Measurements from ENCODE around the gene RAB42.

Gene RAB42

DNA sequence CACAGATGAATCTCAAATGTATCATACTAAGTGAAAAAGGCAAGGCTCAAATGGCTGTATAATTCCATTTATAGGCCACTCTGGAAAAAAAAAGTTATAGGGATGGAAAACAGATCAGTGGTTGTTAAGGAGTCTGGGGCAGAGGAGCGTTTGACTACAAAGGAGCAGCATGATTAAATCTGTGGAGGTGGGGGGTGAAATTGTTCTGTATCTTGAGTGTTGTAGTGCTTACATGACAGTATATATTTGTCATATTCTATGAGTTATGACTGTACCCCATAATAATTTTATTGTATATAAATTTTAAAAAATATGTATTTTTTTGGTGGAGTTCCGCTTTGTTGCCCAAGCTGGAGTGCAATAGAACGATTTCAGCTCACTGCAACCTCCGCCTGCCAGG lies 40.5 kb downstream of the RAB42 start:
- in situ Hi-C loops (cut with HindIII; ENCODE audit: low sequenced_read_pairs): no loop called here
- H3K4me3 ChIP-seq (ENCODE audit: low read depth, low read length): no peak overlapping the region
- TF ChIP-seq, protein P1, sequence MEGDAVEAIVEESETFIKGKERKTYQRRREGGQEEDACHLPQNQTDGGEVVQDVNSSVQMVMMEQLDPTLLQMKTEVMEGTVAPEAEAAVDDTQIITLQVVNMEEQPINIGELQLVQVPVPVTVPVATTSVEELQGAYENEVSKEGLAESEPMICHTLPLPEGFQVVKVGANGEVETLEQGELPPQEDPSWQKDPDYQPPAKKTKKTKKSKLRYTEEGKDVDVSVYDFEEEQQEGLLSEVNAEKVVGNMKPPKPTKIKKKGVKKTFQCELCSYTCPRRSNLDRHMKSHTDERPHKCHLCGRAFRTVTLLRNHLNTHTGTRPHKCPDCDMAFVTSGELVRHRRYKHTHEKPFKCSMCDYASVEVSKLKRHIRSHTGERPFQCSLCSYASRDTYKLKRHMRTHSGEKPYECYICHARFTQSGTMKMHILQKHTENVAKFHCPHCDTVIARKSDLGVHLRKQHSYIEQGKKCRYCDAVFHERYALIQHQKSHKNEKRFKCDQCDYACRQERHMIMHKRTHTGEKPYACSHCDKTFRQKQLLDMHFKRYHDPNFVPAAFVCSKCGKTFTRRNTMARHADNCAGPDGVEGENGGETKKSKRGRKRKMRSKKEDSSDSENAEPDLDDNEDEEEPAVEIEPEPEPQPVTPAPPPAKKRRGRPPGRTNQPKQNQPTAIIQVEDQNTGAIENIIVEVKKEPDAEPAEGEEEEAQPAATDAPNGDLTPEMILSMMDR (IDR thresholded peaks at IDR 0.05; ENCODE audit: low read depth, low read length): no peak
- no peak for DNase-seq (ENCODE audit: low read depth, low spot score)

DNA sequence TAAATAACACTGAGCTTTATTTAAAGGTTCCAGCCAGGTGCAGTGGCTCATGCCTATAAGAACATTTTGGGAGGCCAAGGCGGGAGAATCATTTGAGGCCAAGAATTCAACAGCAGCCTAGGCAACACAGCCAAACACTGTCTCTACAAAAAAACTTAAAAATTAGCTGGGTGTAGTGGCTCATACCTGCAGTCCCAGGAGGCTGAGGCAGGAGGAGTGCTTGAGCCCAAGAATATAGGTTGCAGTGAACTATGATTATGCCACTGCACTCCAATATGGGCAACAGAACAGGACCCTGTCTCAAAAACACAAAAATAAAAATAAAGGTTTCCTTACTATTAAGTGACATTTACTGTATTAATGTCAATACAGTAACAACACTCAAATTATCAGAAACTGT lies 48.7 kb downstream of the RAB42 start:
- in situ Hi-C loops (cut with HindIII; ENCODE audit: low sequenced_read_pairs): no loop called here
- no peak overlapping the region for H3K4me3 ChIP-seq (ENCODE audit: low read depth, low read length)
- TF ChIP-seq, protein P1 (IDR thresholded peaks at IDR 0.05; ENCODE audit: low read depth, low read length): peak; percentile 50
- peak; percentile 10 for DNase-seq (ENCODE audit: low read depth, low spot score)

DNA sequence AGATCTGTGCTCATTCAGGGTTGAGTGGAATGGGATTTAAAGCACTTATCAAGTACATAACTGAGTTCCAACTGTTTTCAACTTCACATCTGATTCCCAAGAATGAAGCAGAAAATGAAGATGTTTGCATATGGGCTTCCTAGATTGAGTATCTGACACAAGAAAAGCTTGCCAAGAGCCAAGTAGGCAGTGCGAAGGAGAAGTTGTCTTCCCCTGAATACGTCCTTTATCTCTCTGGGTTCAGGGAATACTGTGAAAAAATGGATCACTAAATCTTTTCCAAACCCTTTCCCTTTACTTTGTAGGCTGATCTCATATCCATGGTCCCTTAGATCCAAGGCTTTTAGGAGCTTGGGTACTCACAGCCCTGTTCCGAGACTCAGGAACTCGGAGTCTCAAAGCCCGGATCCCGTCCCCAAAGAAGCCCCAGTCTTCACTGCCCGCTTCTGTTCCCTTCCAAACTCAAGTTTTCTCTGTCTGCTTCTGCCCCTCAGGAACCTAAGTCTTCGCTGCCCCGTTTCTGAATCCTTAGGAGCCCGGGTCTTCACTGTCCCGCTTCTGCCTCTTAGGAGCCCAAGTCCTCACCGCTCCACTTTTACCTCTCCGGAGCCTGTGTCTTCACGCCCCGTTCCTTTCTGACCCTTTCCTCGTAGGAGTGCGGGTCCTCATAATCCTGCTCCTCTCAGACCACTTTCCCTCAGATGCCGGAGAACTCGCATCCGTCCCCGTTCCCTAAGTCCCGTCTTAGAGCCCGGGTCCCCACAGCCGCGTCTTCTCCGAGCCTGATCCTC lies 50.2 kb downstream of the RAB42 start:
- TF ChIP-seq, protein P1 (IDR thresholded peaks at IDR 0.05; ENCODE audit: low read depth, low read length): no peak
- in situ Hi-C loops (cut with HindIII; ENCODE audit: low sequenced_read_pairs): no loop called here
- peak overlapping the region; percentile 98 for H3K4me3 ChIP-seq (ENCODE audit: low read depth, low read length)
- no peak for DNase-seq (ENCODE audit: low read depth, low spot score)

DNA sequence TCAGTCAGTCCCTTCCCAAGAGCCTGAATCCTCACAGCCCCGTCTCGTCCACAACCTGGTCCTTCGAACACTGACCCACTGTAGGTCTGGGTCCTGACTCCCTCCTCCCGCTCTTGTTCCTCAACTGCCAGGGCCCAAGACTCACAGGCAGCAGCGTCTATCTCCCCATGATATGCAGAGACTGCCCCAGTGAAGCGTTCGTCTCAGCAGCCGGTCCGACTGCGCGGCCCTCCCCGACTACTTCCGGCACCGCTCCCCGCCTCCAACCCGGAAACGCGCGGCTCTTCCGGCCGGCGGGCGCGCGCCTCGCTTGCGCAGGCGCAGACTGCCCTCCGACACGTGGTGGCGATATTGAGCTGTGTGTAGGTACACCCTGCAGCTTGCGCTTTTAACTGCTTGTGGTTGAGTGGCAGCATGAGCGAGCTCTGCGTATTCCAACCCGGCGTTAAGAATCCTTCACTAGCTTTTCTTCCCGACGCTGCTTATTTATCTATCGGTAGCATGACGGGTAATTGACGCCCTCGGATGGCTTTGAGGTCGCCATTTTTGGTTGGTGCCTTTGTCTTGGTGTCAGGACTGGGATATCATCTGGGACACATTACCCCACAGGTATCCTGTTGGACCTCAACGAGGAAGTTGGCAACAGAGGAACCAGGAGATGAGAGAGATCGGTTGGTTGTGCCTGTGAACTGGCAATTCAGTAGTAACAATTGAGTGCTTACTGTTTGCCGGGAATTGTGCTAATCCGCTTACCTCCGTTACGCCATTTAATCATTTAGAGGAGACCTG lies 51.0 kb downstream of the RAB42 start, which contains the start of gene TAF12:
Gene TAF12, minus strand, starts transcription at position 221 of the 789 bp plus-strand sequence. CDS start 20,986 bp downstream, outside the sequence.
- in situ Hi-C loops (cut with HindIII; ENCODE audit: low sequenced_read_pairs): no loop called here
- peak; percentile 97 for DNase-seq (ENCODE audit: low read depth, low spot score)
- peak within 1 kb of the TSS; percentile 98 for H3K4me3 ChIP-seq (ENCODE audit: low read depth, low read length)
- TF ChIP-seq, protein P1 (IDR thresholded peaks at IDR 0.05; ENCODE audit: low read depth, low read length): peak; percentile 25

DNA sequence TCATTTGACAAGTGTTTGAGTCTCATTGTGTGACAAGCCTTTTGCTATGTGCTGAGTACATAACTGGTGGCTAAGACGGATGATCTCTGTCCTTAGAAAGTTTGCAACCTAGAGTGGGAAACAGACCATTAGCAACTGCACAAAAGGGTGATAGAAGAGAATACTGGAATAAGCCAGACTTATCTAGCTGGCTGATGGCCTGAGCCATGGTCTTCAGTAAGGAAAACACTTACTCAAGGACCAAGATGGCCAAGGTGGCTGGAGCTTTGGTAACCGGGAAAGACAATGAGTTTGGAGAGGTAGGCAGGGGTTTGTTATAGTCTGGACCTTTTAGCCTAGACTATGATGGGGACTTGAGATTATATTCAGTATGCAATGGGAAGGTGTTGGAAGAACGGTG lies 52.4 kb downstream of the RAB42 start:
- DNase-seq (ENCODE audit: low read depth, low spot score): no peak
- in situ Hi-C loops (cut with HindIII; ENCODE audit: low sequenced_read_pairs): no loop called here
- TF ChIP-seq, protein P1 (IDR thresholded peaks at IDR 0.05; ENCODE audit: low read depth, low read length): no peak
- no peak overlapping the region for H3K4me3 ChIP-seq (ENCODE audit: low read depth, low read length)

Data from astrocyte of the spinal cord (primary cell).